Astrocyte (in vitro differentiated cells and primary cell): Measurements from ENCODE around the gene HSPA12B. TPM values are rescaled to one million over a fixed set of nuclear protein-coding genes. Genes with fewer than 3 reads are reported as not detected.

Source experiments
- DNase-seq: peaks from one replicate; pipeline ENCODE4 v3.0.0-alpha.2; 2010; ENCODE audit warnings: low read depth
- FAIRE-seq: peaks from 2 replicates; lab custom pipeline; 2011; peaks lifted over from hg19 to GRCh38; lab: Jason Lieb, UNC
- H2AFZ ChIP-seq: 2 replicates; pipeline ENCODE4 v1.6.0; 2012; ENCODE audit warnings: low read depth, low read length, inconsistent platforms
- H3K27ac ChIP-seq: 2 replicates; pipeline ENCODE4 v1.5.1; 2011; ENCODE audit warnings: low read depth, low read length, inconsistent platforms
- H3K27me3 ChIP-seq: 2 replicates; pipeline ENCODE4 v1.6.0; 2011; ENCODE audit warnings: low read length, inconsistent platforms; ENCODE audit not compliant: insufficient read depth
- H3K36me3 ChIP-seq: 2 replicates; pipeline ENCODE4 v1.5.1; 2011; ENCODE audit warnings: low read length, inconsistent platforms; ENCODE audit not compliant: insufficient read depth
- H3K4me1 ChIP-seq: 2 replicates; pipeline ENCODE4 v1.5.1; 2011; ENCODE audit warnings: low read length, inconsistent platforms; ENCODE audit not compliant: insufficient read depth
- H3K4me2 ChIP-seq: 2 replicates; pipeline ENCODE4 v1.6.0; 2012; ENCODE audit warnings: low read length, inconsistent platforms
- H3K4me3 ChIP-seq: 2 replicates; pipeline ENCODE4 v1.5.1; 2011; ENCODE audit warnings: low read depth, mild to moderate bottlenecking, low read length, inconsistent platforms; ENCODE audit not compliant: insufficient read depth
- H3K79me2 ChIP-seq: 2 replicates; pipeline ENCODE4 v1.6.0; 2012; ENCODE audit warnings: mild to moderate bottlenecking, low read length, inconsistent platforms; ENCODE audit not compliant: insufficient read depth
- H3K9ac ChIP-seq: 2 replicates; pipeline ENCODE4 v1.6.0; 2012; ENCODE audit warnings: mild to moderate bottlenecking, low read length, inconsistent platforms
- H3K9me3 ChIP-seq: 2 replicates; pipeline ENCODE4 v1.5.1; 2012; ENCODE audit warnings: low read depth, mild to moderate bottlenecking, low read length, inconsistent platforms; ENCODE audit not compliant: insufficient read depth
- H4K20me1 ChIP-seq: 2 replicates; pipeline ENCODE4 v1.6.0; 2012; ENCODE audit warnings: low read length, inconsistent platforms; ENCODE audit not compliant: insufficient read depth
- H3K27ac Mint-ChIP-seq: one replicate; pipeline ENCODE4 v1.8.0; 2021; ENCODE audit warnings: mild to moderate bottlenecking, mixed read lengths; ENCODE audit not compliant: unreplicated experiment
- H3K27me3 Mint-ChIP-seq: one replicate; pipeline ENCODE4 v1.8.0; 2021; ENCODE audit warnings: low read depth, mixed read lengths; ENCODE audit not compliant: unreplicated experiment
- H3K36me3 Mint-ChIP-seq: one replicate; pipeline ENCODE4 v1.8.0; 2021; ENCODE audit warnings: low read depth, mixed read lengths; ENCODE audit not compliant: unreplicated experiment
- H3K4me1 Mint-ChIP-seq: one replicate; pipeline ENCODE4 v1.8.0; 2021; ENCODE audit warnings: low read depth, mixed read lengths; ENCODE audit not compliant: unreplicated experiment
- H3K4me3 Mint-ChIP-seq: one replicate; pipeline ENCODE4 v1.8.0; 2021; ENCODE audit warnings: mild to moderate bottlenecking, moderate library complexity, mixed read lengths; ENCODE audit not compliant: unreplicated experiment
- H3K9me3 Mint-ChIP-seq: one replicate; pipeline ENCODE4 v1.8.0; 2021; ENCODE audit warnings: mild to moderate bottlenecking, mixed read lengths; ENCODE audit not compliant: unreplicated experiment
- CTCF ChIP-seq: IDR thresholded peaks from 2 replicates; pipeline ENCODE4 v1.5.1; 2011; ENCODE audit warnings: low read depth, mild to moderate bottlenecking, inconsistent platforms, low read length, moderate library complexity; ENCODE audit not compliant: insufficient read depth
- EZH2 ChIP-seq: IDR thresholded peaks from 2 replicates; pipeline ENCODE4 v1.6.1; 2012; ENCODE audit warnings: mild to moderate bottlenecking, low read length, inconsistent platforms; ENCODE audit not compliant: insufficient read depth
- total RNA-seq: library from RNA; stranded (reverse); gene quantifications from 2 replicates; pipeline ENCODE4 v1.2.1, GENCODE V29; 2021

Gene HSPA12B
- total RNA-seq, 1 donor from 2014 or later, result not detected

GRCh38 chr20:3702611-3703391, 29.7 kb upstream of the HSPA12B start:
- Mint-ChIP-seq H3K4me3 (no peak overlapping the region), H3K36me3 (no peaks in the 10 kb centered on the region), H3K27me3 (peaks cover 43% of the 10 kb centered on the region), H3K4me1 (no peaks in the 10 kb centered on the region), H3K9me3 (peaks cover 2% of the 10 kb centered on the region), H3K27ac (no peak overlapping the region)
- Histone ChIP-seq H3K27me3 (no peaks in the 10 kb centered on the region), H3K79me2 (no peaks in the 10 kb centered on the region), H3K36me3 (no peaks in the 10 kb centered on the region), H4K20me1 (no peaks in the 10 kb centered on the region), H2AFZ (no peak overlapping the region), H3K4me3 (no peak overlapping the region), H3K9ac (no peak overlapping the region), H3K27ac (no peak overlapping the region), H3K9me3 (no peaks in the 10 kb centered on the region), H3K4me2 (no peak overlapping the region), H3K4me1 (no peaks in the 10 kb centered on the region)
- no peak for FAIRE-seq
- no peak for DNase-seq
- TF ChIP-seq EZH2 (no peak), CTCF (no peak)

GRCh38 chr20:3704087-3704486, 28.4 kb upstream of the HSPA12B start:
- Histone ChIP-seq H3K4me2 (no peak overlapping the region), H3K27ac (no peak overlapping the region), H3K27me3 (no peaks in the 10 kb centered on the region), H2AFZ (no peak overlapping the region), H4K20me1 (no peaks in the 10 kb centered on the region), H3K79me2 (no peaks in the 10 kb centered on the region), H3K9ac (no peak overlapping the region), H3K4me1 (no peaks in the 10 kb centered on the region), H3K4me3 (no peak overlapping the region), H3K9me3 (no peaks in the 10 kb centered on the region), H3K36me3 (no peaks in the 10 kb centered on the region)
- FAIRE-seq (no peak), DNase-seq (no peak)
- Mint-ChIP-seq H3K9me3 (peaks cover 2% of the 10 kb centered on the region), H3K4me3 (no peak overlapping the region), H3K36me3 (no peaks in the 10 kb centered on the region), H3K27me3 (peaks cover 38% of the 10 kb centered on the region), H3K4me1 (no peaks in the 10 kb centered on the region), H3K27ac (no peak overlapping the region)
- TF ChIP-seq CTCF (no peak), EZH2 (no peak)

- no peaks in the 10 kb centered on the region for H3K9me3 Mint-ChIP-seq
- H3K9ac ChIP-seq, result no peak overlapping the region
- DNase-seq (no peak), FAIRE-seq (no peak)
- no peak overlapping the region for H3K27ac Mint-ChIP-seq
- no peak overlapping the region for H3K4me3 ChIP-seq
- H3K4me1 ChIP-seq, result no peaks in the 10 kb centered on the region
- H3K4me1 Mint-ChIP-seq, result no peaks in the 10 kb centered on the region
- H3K4me3 Mint-ChIP-seq, result no peak overlapping the region
- H3K79me2 ChIP-seq, result no peaks in the 10 kb centered on the region
- no peak overlapping the region for H3K4me2 ChIP-seq
- no peaks in the 10 kb centered on the region for H4K20me1 ChIP-seq
- H2AFZ ChIP-seq, result no peak overlapping the region
- peaks cover 38% of the 10 kb centered on the region for H3K27me3 Mint-ChIP-seq
- no peak overlapping the region for H3K27ac ChIP-seq
- no peaks in the 10 kb centered on the region for H3K36me3 ChIP-seq
- no peaks in the 10 kb centered on the region for H3K9me3 ChIP-seq
- TF ChIP-seq EZH2 (no peak), CTCF (no peak)
- no peaks in the 10 kb centered on the region for H3K36me3 Mint-ChIP-seq
- no peaks in the 10 kb centered on the region for H3K27me3 ChIP-seq
These were observed 27.0 kb upstream of the HSPA12B start for GRCh38 chr20:3705491-3705969.
